NCI-H187 (cell line): ENCODE measurements around the gene NUP62.
A peak's percentile ranks its signal among the peaks of the same experiment; 100 is the strongest.
"Not testable (repeated sequence)": the region's sequence is repeated elsewhere in the genome, so short reads cannot be mapped to it uniquely, and the experiment has no call there.

Experiments
- DNase-seq, 2 experiments: peaks; one replicate each; lab custom pipeline; 2025; lab: John Stamatoyannopoulos, UW

The NUP62 gene

DNA sequence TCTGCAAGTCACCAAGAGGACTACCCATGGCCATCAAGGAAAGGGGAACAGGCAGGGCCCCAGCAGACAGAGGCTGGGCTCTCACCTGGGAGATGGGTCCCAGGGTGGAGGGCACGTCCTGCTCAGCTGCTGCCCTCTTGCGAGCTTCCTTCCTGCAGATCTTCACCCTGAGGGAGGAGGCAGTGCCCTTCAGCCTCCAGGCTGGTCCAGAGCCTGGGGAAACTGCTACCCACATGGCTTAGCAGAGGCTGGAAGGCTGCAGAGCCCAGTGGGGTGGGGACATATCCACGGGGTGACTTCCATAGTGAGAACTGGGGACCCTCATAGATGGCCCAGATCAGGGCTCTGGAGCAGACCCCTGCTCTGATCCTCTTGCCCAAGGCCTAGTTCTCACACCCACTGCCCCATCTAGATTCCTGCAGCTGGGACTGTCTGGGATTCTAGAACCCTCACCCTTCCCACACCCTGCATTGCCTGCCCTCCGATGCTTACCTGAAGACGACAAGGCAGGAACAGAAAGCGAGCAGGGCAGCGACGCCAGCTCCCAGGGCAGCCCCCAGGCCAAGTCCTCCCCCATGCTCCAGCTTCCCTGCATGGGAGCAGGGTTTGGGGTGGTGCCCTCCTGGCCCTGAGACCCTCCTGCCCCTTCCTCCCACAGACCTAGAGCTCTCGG is 22.6 kb upstream of the NUP62 start:
- DNase-seq, result no peak

- no peak for DNase-seq
Observed at GRCh38 chr19:49950956-49951526, 21.7 kb upstream of the NUP62 start.

DNA sequence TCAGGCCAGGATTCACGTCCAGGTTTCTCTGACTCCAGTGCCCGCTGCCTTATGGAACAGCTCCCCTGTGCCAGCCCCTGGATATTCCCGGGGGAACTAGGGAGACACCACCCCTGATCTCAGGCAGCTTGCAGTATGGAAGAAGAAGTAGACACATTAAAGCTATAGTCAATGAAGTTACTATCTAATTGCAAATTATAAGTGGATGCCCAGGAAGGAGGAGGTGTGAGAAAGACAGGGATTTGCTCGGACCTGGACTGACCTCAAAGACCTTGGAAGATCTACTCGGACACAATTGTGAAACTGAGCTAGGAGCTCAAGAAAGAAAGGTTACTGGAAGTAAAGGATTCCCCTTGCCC is 21.3 kb upstream of the NUP62 start:
- DNase-seq, result no peak

GRCh38 chr19:49949742-49950589 is 20.7 kb upstream of the NUP62 start:
- no peak for DNase-seq

GRCh38 chr19:49946415-49946814 is 17.1 kb upstream of the NUP62 start:
- no peak for DNase-seq

DNA sequence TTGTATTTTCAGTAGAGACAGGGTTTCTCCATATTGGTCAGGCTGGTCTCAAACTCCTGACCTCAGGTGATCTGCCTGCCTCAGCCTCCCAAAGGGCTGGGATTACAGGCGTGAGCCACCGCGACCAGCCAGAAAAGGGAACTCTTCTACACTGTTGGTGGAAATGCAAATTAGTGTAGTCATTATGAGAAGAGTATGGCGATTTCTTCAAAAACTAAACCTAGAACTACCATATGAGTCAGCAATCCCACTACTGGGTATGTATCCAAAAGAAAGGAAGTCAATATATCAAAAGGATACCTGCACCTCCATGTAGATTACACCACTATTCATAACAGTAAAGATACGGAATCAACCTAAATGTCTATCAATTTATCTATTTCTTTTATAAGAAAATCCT is 15.3 kb upstream of the NUP62 start:
- DNase-seq, result not testable (repeated sequence)

- no peak for DNase-seq
Observed at GRCh38 chr19:49940482-49940791, 11.1 kb upstream of the NUP62 start.

DNA sequence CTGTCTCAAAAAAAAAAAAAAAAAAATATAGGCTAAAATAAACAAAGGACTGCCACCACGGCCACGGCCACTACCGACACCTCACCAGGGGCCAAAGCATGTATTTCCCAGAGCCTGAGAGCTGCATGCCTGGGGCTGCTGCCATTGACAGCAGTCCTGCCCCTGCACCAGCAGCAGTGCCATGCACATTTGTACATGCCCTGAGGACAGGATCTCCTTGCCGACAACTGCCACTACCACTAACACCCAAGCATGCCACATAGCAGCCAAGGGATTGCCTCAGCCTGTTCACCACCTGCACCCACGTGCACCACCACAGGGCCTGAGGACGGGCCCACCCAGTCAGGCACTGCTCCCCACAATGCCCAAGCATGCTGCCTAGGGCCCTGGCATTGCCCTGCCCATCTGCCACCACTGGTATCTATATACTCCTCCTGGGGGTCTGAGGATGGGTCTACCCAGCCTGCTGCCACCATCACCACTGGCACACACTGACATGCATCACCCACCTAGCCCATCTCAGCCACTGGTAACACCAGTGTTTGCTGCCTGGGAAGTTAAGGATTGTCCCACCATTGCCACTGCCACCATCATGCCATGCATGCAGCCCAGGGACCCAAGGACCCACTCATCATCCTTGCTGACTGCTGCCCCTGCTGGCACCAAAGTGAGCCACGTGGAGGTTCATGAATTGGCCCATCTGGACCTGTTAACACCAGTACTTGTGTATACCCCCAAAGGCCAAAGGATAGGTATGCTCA is 10.6 kb upstream of the NUP62 start:
- no peak for DNase-seq

DNA sequence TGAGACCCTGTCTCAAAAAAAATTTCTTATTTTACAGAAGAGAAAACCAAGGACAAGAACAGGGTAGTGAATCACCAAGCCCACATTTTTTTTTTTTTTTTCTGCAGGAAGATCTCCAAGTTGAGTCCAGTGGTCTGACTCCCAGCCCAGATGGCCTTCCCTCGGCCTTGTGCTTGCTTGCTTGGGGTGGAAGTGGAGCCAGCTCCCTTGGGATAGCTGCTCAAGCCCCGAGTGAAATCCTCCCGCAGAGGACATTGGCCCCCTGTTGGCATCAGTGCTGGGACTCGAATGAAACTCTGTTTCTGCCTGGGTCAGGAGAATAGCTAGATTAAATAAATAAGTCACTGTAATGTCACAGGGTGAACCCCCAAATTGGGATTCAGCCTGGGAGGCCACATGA is 9.4 kb upstream of the NUP62 start:
- no peak for DNase-seq

DNA sequence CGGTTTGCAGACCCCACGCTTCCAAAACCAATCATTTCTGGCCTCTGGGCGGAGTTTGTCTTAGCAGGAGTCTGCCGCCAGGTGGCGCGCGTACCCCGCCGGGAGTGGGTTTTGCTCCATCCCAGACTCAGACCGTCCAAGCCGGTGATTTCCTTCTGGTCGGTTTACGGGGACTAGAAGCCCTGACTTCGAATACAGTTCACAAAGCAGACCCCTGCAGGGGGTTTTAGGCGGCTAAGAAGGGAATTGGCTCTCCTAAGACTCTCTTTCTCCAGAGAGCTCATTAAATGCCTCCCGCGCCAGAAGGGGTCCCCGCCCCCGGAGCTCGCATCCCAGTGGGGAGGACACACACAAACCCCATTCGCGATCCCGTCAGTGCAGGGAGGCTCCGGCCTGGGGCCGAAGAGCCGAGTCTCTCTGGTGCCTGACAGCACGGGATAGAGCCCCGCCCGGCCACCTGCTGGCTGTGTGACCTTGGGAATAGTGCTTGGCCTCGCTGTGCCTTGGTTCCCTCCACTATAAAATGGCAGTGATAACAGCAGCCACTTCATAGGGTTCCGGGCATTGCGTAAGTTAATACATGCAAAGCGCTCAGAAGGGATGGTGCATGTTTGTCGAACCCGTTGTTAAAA is 8.6 kb upstream of the NUP62 start:
- peak; percentile 37 to 84 for DNase-seq

GRCh38 chr19:49936549-49936948 is 7.2 kb upstream of the NUP62 start:
- no peak for DNase-seq

DNA sequence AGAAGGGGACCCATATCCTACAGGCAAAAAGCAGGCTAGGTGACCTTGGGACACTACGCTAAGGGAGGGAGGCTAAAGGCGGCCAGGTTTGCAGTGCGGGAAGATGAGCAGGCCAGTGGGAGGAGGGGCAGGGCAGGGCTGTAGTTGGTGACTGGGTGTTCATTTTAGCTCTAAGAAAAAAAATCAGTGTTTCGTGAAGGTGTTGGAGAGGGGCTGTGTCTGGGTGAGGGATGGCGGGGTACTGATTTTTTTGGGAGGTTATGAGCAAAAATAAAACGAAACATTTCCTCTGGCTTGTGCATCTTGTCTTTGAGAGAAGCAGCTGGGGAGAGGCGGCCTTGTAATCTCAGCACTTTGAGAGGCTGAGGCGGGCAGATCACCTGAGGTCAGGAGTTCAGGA is 4.3 kb upstream of the NUP62 start:
- DNase-seq, result no peak

- DNase-seq, result no peak
Observed at GRCh38 chr19:49932731-49933131, 3.4 kb upstream of the NUP62 start.

- no peak for DNase-seq
Observed at GRCh38 chr19:49932041-49932451, 2.7 kb upstream of the NUP62 start.

- no peak for DNase-seq
Observed at GRCh38 chr19:49931293-49932040, 2.2 kb upstream of the NUP62 start.

GRCh38 chr19:49930483-49931011 is 1.2 kb upstream of the NUP62 start:
- DNase-seq, result peak in 1 of 2 experiments; percentile 78

- peak; percentile 94 to 98 for DNase-seq
Observed at GRCh38 chr19:49929611-49930482, 543 bp upstream of the NUP62 start.

DNA sequence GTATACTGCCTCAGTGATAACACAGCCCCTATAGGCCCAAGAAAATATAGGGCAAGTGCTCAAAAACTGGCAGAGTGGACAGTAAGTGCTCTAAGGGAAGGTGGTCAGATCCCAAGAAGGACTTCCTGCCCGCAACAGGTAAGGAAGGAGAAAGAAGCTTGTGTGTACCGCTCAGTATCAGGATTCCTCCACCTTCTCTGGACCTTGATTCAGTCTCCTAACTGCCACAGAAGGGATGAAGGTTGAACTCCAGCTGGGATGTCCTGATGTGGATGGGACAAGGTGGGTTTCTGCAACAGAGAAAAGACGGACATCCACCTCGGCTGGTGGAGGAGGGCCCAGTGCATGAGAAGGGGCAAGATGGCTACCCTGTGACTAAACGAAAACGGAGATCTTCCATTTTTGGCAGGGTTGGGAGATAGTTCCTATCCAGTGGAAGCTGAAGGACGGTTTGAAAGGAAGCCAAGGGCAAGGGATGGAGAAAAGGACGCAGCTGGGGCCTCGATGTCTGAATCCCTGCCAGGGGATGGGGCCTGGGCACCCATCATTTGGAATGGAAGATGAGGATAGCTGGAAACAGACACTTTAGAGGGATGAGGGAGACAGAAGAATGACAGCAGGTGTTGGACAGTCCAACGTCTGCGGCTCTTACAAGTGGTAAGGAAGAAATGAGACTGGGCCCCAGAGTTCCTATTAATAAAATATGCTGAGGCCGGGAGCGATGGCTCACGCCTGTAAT is 1.6 kb downstream of the NUP62 start:
- DNase-seq, result no peak

- no peak for DNase-seq
Observed at GRCh38 chr19:49926515-49926914, 2.8 kb downstream of the NUP62 start.
